SH-SY5Y (cell line): ENCODE measurements around the gene AEN.

ENCODE experiments used
- GATA2 ChIP-seq: IDR thresholded peaks from 2 replicates; pipeline ENCODE4 v1.6.1; 2011; ENCODE audit warnings: mild to moderate bottlenecking, low read depth, low read length
- GATA3 ChIP-seq: IDR thresholded peaks from 2 replicates; pipeline ENCODE4 v1.6.1; 2011; ENCODE audit warnings: low read depth, mild to moderate bottlenecking, low read length, moderate library complexity

Gene AEN

GRCh38 chr15:88634449-88634848 is 13.3 kb downstream of the AEN start:
- TF ChIP-seq GATA2 (no peak), GATA3 (no peak)

DNA sequence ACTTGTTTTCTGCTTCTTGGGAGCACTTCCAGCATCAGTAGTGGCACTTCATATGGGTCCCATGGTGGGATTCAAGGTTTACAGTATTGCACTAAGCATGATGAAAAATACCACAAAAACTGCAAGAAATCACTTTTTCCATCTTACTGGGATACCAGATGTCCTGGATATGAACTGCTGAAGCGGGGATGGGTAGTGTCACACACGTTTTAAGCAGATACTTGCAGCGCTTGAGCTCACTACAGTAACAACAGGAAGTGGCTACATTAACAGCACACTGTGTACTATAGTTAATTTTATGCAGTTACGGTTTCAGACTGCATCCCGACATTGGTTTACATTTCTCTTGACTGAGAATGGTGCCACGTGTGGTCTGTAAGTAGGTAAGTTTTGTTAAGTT is 14.2 kb downstream of the AEN start:
- no peak for TF ChIP-seq GATA2
- no peak for TF ChIP-seq GATA3

- TF ChIP-seq GATA3: no peak
- no peak for TF ChIP-seq GATA2
Measured at GRCh38 chr15:88636050-88636449, 14.9 kb downstream of the AEN start.

DNA sequence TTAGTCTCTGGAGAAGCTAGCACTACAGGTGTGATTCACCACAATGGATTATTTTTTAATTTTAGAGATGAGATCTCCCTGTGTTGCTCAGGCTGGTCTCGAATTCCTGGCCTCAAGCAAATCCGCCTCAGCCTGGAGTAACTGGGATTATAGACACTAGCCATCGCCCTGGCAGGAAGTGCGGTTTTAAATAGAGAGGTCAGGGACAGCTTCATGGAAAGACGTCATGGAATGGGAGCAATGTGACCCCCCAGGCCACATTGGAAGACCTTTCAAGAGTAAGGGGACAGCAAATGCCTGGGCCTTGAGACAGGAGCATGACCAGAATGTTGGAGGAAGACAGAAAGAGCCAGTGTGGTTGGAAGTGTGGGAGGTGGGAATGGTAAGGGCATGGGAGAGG is 15.5 kb downstream of the AEN start:
- TF ChIP-seq GATA2: no peak
- no peak for TF ChIP-seq GATA3

DNA sequence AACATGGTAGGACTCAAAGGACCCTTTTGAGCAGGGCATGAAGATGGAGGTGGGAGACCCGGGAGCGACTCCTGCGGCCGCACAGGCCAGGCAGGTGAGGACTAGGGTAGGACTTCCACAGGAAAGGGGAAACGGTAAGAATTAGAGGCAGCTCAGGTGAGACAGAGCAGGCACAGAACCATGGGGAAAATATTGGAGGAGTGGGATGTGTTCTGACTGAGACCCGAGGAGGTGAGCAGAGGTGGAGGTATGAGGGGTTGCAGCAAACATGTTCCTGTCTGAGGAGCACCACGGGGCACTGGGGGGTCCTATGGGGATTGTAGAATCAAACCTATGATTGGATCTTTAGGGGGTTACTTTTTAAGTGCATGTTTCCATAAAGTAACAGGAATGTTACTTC is 16.3 kb downstream of the AEN start:
- no peak for TF ChIP-seq GATA3
- no peak for TF ChIP-seq GATA2

DNA sequence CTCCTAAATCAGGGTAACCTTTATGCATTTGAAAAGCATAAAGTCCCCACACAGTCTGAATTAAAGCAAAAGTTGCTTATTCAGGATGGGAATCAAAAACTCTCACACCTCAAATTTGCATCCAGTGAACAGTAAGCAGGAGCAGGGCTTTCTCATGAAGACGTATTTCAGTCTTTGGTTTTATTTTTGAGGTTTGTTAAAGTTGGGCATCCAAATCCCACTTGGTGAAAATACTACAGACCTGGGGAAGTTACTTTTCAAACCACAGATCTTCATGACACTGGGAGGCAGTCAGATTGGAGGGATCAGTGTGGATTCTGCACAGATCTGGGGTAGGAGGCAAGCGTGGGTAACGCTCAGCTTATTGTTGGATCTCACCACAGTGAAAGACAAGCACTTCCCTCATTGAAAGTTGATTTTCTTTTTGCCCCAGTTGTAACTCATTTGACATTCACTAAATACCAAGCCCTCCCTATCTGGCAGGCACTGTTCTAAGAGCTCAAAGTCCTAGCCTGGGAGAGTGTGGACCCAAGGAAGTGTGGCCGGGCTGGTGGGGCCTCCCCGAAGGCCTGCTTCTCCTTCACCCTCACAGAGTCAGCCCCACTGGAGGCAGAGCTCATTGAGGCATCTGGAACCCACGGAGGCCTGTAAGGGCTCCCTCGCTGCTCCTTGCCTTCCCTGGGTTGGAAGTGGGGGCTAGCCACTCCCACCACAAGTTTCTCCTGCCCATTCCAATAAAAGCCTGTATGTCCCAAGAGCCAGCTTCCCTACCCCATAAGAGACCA is 16.9 kb downstream of the AEN start:
- TF ChIP-seq GATA3 (no peak), GATA2 (no peak)

GRCh38 chr15:88638626-88639372 is 17.7 kb downstream of the AEN start, which contains the start of gene ISG20:
Gene ISG20 (plus strand): TSS chr15:88639016. CDS start chr15:88639367, 351 bp downstream.
- TF ChIP-seq GATA3 (no peak), GATA2 (no peak)

DNA sequence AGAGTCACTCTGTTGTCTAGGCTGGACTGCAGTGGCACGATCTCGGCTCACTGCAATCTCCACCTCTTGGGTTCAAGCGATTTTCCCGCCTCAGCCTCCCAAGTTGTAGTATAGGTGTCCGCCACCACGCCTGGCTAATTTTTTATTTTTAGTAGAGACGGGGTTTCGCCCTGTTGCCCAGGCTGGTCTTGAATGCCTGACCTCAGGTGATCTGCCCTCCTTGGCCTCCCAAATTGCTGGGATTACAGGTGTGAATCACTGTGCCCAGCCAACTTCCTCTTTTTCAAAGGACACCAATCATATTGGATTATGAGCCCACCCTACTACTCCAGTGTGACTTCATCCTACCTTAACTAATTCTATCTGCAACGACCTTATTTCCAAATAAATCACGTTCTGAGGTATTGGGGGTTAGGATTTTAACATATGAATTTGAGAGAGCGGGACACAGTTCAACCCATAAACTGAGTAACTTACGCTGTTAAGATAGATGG is 20.9 kb downstream of the AEN start:
- TF ChIP-seq GATA3: no peak
- no peak for TF ChIP-seq GATA2

GRCh38 chr15:88644741-88645140 is 23.6 kb downstream of the AEN start:
- TF ChIP-seq GATA3 (no peak), GATA2 (no peak)

DNA sequence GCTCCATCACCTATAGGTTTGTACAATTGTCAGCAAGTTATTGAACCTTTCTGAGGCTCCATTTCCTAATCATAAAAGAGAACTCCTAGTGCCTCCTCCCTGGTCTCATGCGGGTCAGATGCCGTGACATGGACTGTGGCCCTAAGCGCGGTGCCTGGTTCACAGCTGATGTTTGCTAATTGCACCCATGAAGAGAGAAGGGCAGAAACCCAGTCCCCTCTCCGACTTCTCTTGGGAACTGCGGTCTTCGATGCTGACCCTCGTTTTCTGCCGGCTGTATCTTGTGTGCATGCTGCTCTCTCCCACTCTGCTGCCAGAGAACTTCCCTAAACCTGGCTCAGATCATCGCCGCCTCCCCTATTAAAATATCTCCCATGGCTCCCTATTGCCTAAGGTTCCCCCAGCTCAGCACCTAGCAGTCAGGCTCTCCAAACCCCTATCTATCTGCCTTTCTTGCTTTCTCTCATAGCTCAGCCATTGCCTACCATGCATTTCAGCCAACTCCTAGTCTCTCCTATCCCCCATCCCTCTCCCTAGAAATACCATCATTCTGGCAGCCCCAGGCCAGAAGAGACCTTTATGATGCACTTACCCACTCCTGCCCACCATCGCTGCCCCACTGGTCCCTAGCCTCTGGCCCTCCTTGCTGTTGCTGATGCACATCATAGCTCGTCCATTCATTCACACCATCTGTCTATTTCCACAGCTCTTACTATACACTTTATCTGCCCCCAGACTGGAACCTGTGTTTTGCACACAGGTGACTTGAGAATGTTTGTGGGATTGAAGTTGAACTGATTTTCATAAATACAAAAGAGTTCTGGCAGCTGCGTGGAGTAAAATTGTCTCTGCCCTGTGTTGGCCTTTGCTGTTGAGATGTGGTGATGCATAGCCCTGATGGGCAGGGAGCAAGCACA is 24.3 kb downstream of the AEN start:
- TF ChIP-seq GATA2: no peak
- no peak for TF ChIP-seq GATA3

DNA sequence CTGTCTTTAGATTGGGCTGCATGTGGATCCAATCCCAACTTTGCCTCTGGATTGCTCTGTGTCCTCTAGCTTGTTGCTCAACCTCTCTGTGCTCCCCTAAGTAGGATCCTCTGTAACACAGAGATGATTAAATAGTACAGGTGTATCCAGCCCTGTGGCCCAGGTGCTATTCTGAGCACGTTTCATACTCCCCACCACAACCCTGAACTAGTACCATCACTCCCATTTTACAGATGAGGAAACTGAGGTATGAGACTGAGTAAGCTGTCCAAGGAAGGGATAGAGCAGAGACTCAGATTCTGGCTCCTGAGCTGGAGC is 24.9 kb downstream of the AEN start:
- TF ChIP-seq GATA3: no peak
- TF ChIP-seq GATA2: no peak

DNA sequence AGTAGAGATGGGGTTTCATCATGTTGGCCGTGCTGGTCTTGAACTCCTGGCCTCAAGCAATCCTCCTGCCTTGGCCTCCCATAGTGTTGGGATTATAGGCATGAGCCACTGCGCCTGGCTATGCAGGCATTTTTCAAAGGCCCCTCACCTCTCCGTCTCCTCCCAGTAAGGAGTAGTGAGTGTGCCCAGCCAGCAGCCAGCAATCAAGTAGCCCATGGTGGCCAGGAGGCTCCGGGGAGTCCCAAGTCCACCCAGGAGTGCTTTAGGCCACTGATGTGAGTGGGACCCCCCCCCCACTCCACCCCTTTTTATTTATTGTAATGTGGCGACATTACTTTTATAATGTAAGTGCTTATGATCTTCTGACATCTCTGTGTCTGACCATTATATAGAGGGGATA is 25.8 kb downstream of the AEN start:
- no peak for TF ChIP-seq GATA3
- TF ChIP-seq GATA2: no peak

DNA sequence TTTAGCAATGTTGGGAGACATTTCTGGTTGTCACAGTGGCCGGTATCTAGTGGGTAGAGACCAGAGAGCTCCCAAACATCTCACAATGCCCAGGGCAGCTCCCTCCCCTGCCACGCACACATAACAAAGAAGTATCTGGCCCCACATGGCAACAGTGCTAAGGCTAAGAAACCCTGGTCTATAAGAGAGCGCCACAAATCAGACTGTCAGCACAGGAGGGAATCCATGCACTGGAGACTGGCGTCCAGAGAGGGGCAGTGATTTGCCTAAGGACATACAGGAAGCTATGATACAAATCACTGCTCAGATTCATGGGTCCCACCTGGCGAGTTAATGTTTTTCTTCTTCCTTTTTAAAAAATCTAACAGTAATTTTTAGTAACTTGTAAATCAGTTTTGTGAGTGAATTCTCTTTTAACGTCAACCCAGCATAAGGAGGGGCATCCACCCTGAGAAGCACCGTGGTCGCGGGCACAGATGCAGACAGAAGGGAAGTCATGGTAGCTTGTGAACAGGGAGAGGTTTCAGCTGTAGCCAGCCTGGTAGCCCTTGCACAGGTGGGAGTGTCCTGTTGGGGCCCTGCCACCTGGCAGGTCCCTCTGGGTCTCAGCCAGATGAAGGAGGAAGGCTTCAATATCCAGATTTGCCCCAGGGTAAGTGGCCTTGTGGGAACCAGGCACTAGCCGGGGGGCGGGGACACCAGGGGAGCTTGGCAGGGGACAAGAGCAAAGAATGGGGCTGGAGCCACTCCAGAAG is 26.4 kb downstream of the AEN start:
- TF ChIP-seq GATA3: no peak
- TF ChIP-seq GATA2: no peak
